OCI-LY3 (cell line): ENCODE data around the gene SNPH.

Source experiments
- H2AFZ ChIP-seq: fragments of 200-600, 300-600 bp; shearing (Covaris generic); 2 replicates; pipeline ENCODE4 v1.6.0; 2014; ENCODE audit warnings: antibody characterized with exemption, low read depth, low read length
- H3K27ac ChIP-seq: fragments of 200-600, 300-600 bp; sonication (generic); 2 replicates; pipeline ENCODE4 v1.5.1; 2014; ENCODE audit warnings: mild to moderate bottlenecking, low read length, moderate library complexity, mixed read lengths
- H3K27me3 ChIP-seq: fragments of 200-600, 300-600 bp; sonication (generic); 2 replicates; pipeline ENCODE4 v1.6.1; 2014; ENCODE audit warnings: low read depth, low read length, mixed read lengths
- H3K36me3 ChIP-seq: fragments of 200-600, 300-600 bp; sonication (generic); replicated peaks from 2 replicates; pipeline ENCODE3; 2014; ENCODE audit warnings: low read depth, low read length, mixed read lengths
- H3K4me1 ChIP-seq: fragments of 300-600, 200-600 bp; sonication (generic); 2 replicates; pipeline ENCODE4 v1.6.1; 2014; ENCODE audit warnings: low read length, mixed read lengths
- H3K4me2 ChIP-seq: fragments of 200-600, 300-600 bp; sonication (generic); 2 replicates; pipeline ENCODE4 v1.6.1; 2014; ENCODE audit warnings: low read length, mixed read lengths
- H3K4me3 ChIP-seq: fragments of 300-600, 200-600 bp; sonication (generic); 2 replicates; pipeline ENCODE4 v1.5.1; 2014; ENCODE audit warnings: antibody characterized with exemption, mild to moderate bottlenecking, low read length, moderate library complexity
- H3K79me2 ChIP-seq: fragments of 300-600, 200-600 bp; shearing (Covaris generic); 2 replicates; pipeline ENCODE4 v1.6.1; 2014; ENCODE audit warnings: mild to moderate bottlenecking, low read length, mixed read lengths
- H3K9ac ChIP-seq: fragments of 300-600, 200-600 bp; shearing (Covaris generic); 2 replicates; pipeline ENCODE4 v1.6.0; 2014; ENCODE audit warnings: mild to moderate bottlenecking, low read length, moderate library complexity
- H3K9me3 ChIP-seq: fragments of 200-600, 300-600 bp; shearing (Covaris generic); 2 replicates; pipeline ENCODE4 v1.6.1; 2014; ENCODE audit warnings: low read length, mixed read lengths; ENCODE audit not compliant: insufficient read depth
- H4K20me1 ChIP-seq: fragments of 200-600, 300-600 bp; sonication (generic); 2 replicates; pipeline ENCODE4 v1.6.1; 2016; ENCODE audit warnings: low read length, mixed read lengths; ENCODE audit not compliant: insufficient read depth
- EZH2phosphoT487 ChIP-seq: fragments of 200-600 bp; shearing (Covaris generic); IDR thresholded peaks from 2 replicates; pipeline ENCODE4 v1.6.1; 2018; ENCODE audit warnings: antibody characterized with exemption, mixed run types, low read depth
- TF ChIP-seq, protein P1 (sequence below): fragments of 200-600, 300-600 bp; sonication (generic); IDR thresholded peaks from 2 replicates; pipeline ENCODE4 v1.5.1; 2014; ENCODE audit warnings: antibody characterized with exemption, low read length, low read depth

SNPH gene

GRCh38 chr20:1323830-1324597, 57.9 kb downstream of the SNPH start:
- no peaks in the 10 kb centered on the region for H3K9me3 ChIP-seq
- H3K36me3 ChIP-seq, result peaks cover 4% of the 10 kb centered on the region
- H4K20me1 ChIP-seq, result peaks cover 7% of the 10 kb centered on the region; the same call in 1 of the 2 replicates
- H3K79me2 ChIP-seq, result peaks cover 38% of the 10 kb centered on the region
- H3K4me3 ChIP-seq, result peak overlapping the region; percentile 94
- peaks cover 18% of the 10 kb centered on the region for H3K4me1 ChIP-seq
- H2AFZ ChIP-seq, result peak overlapping the region; percentile 87
- H3K4me2 ChIP-seq, result peak overlapping the region; percentile 96
- no peak overlapping the region for H3K27ac ChIP-seq
- TF ChIP-seq, protein P1, sequence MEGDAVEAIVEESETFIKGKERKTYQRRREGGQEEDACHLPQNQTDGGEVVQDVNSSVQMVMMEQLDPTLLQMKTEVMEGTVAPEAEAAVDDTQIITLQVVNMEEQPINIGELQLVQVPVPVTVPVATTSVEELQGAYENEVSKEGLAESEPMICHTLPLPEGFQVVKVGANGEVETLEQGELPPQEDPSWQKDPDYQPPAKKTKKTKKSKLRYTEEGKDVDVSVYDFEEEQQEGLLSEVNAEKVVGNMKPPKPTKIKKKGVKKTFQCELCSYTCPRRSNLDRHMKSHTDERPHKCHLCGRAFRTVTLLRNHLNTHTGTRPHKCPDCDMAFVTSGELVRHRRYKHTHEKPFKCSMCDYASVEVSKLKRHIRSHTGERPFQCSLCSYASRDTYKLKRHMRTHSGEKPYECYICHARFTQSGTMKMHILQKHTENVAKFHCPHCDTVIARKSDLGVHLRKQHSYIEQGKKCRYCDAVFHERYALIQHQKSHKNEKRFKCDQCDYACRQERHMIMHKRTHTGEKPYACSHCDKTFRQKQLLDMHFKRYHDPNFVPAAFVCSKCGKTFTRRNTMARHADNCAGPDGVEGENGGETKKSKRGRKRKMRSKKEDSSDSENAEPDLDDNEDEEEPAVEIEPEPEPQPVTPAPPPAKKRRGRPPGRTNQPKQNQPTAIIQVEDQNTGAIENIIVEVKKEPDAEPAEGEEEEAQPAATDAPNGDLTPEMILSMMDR, result no peak
- TF ChIP-seq EZH2phosphoT487, result no peak
- peak overlapping the region; percentile 57 for H3K9ac ChIP-seq
- H3K27me3 ChIP-seq, result no peaks in the 10 kb centered on the region

DNA sequence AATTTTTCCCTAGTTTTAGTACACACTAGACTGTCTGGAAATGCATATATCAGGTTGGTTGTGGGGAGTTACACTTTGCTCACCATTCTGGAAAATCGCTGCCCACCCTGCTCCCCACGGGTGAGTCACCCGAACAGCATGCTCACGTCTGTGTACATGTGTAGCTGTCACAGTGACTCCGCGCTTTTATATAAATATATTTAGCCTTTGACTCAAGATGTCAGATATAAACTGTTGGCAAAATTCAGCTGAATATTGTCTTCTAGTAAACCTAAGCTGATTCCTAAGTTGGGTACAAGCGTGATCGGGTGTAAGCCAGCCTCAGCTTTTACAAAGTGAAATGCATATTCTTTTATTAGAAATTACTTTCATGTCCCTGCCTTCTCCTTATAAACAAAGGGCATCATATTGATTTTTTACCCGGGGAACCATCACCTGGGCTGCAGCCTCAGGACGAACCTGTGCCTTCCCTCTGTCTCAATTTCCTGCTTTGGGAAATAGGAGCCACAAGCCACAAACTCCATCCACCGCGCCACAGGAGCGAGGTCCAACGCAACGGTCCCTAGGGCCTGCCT, 58.6 kb downstream of the SNPH start:
- H4K20me1 ChIP-seq, result peaks cover 13% of the 10 kb centered on the region; the same call in 1 of the 2 replicates
- no peaks in the 10 kb centered on the region for H3K9me3 ChIP-seq
- peak overlapping the region; percentile 96 for H3K4me2 ChIP-seq
- peak overlapping the region; percentile 87 for H2AFZ ChIP-seq
- H3K4me1 ChIP-seq, result peaks cover 18% of the 10 kb centered on the region
- no peaks in the 10 kb centered on the region for H3K27me3 ChIP-seq
- TF ChIP-seq, protein P1, result no peak
- no peak for TF ChIP-seq EZH2phosphoT487
- peaks cover 4% of the 10 kb centered on the region for H3K36me3 ChIP-seq
- peak overlapping the region; percentile 57 for H3K9ac ChIP-seq
- H3K79me2 ChIP-seq, result peaks cover 45% of the 10 kb centered on the region
- no peak overlapping the region for H3K27ac ChIP-seq
- H3K4me3 ChIP-seq, result peak overlapping the region; percentile 94

- H3K27ac ChIP-seq, result peak overlapping the region; percentile 69
- H4K20me1 ChIP-seq, result peaks cover 17% of the 10 kb centered on the region; the same call in 1 of the 2 replicates
- peaks cover 51% of the 10 kb centered on the region for H3K79me2 ChIP-seq
- peak overlapping the region; percentile 94 for H3K4me3 ChIP-seq
- H3K27me3 ChIP-seq, result no peaks in the 10 kb centered on the region
- no peaks in the 10 kb centered on the region for H3K9me3 ChIP-seq
- H2AFZ ChIP-seq, result peak overlapping the region; percentile 91
- H3K36me3 ChIP-seq, result peaks cover 4% of the 10 kb centered on the region
- no peak for TF ChIP-seq EZH2phosphoT487
- TF ChIP-seq, protein P1, result no peak
- H3K4me2 ChIP-seq, result peak overlapping the region; percentile 99
- H3K9ac ChIP-seq, result peak overlapping the region; percentile 99
- peaks cover 18% of the 10 kb centered on the region for H3K4me1 ChIP-seq
Observed at GRCh38 chr20:1325173-1326030, 59.3 kb downstream of the SNPH start.
